HFFc6 (cell line): Measurements from ENCODE around the gene SCRN3. TPM values are rescaled to one million over a fixed set of nuclear protein-coding genes. Genes with fewer than 3 reads are reported as not detected.
"Not testable (repeated sequence)": the region's sequence is repeated elsewhere in the genome, so short reads cannot be mapped to it uniquely, and the experiment has no call there.

ENCODE experiments used
- DNase-seq: peaks from one replicate; pipeline ENCODE4 v3.0.0-alpha.2; 2018
- H3K27ac Mint-ChIP-seq: 2 replicates; pipeline ENCODE4 v1.8.0; 2020; ENCODE audit warnings: mild to moderate bottlenecking, mixed read lengths
- H3K27me3 Mint-ChIP-seq: 2 replicates; pipeline ENCODE4 v1.8.0; 2021; ENCODE audit warnings: mild to moderate bottlenecking, moderate library complexity, mixed read lengths; ENCODE audit not compliant: insufficient read depth
- H3K36me3 Mint-ChIP-seq: 2 replicates; pipeline ENCODE4 v1.8.0; 2021; ENCODE audit warnings: low read depth, mixed read lengths
- H3K4me1 Mint-ChIP-seq: 2 replicates; pipeline ENCODE4 v1.8.0; 2020; ENCODE audit warnings: low read depth, mixed read lengths
- H3K4me3 Mint-ChIP-seq: 2 replicates; pipeline ENCODE4 v1.8.0; 2020; ENCODE audit warnings: mild to moderate bottlenecking, moderate library complexity, mixed read lengths
- H3K9me3 Mint-ChIP-seq: 2 replicates; pipeline ENCODE4 v1.8.0; 2020; ENCODE audit warnings: mild to moderate bottlenecking, mixed read lengths
- total RNA-seq, 6 experiments: library from RNA; stranded (reverse); fragmentation: NEBNext Ultra II Directional; extraction: Animal tissue kit (Norgen Biotek cat#: 25700); gene quantifications; 2 replicates in 1 of 6; 3 replicates in 5 of 6; pipeline ENCODE4 v1.2.3, GENCODE V29; 2021
- TF ChIP-seq, protein P1 (sequence below): fragments of 200-600 bp; sonication (generic); IDR thresholded peaks from 2 replicates; pipeline ENCODE4 v1.5.0; 2021; ENCODE audit warnings: antibody characterized with exemption, mild to moderate bottlenecking

Gene SCRN3
- total RNA-seq, 6 experiments from 2014 or later = 23.8 to 30.6 (median 27.1) TPM

DNA sequence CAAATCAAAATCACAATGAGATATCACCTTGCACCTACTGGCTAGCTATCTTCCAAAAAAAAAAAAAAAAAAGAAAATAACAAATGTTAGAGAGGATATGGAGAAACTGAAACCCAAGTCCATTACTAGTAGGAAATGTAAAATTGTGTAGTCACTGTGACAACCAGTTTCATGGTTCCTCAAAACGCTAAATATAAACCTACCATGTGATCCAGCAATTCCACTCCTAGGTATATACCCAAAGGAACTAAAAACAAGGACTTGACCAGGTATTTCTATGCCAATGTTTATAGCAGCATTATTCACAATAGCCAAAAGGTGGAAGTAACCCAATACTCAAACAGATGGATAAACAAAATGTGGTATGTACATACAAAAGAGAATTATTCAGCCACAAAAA lies 11.7 kb upstream of the SCRN3 start:
- H3K4me3 Mint-ChIP-seq = no peak overlapping the region
- no peak for DNase-seq
- no peaks in the 10 kb centered on the region for H3K9me3 Mint-ChIP-seq
- no peaks in the 10 kb centered on the region for H3K4me1 Mint-ChIP-seq
- TF ChIP-seq, protein P1, sequence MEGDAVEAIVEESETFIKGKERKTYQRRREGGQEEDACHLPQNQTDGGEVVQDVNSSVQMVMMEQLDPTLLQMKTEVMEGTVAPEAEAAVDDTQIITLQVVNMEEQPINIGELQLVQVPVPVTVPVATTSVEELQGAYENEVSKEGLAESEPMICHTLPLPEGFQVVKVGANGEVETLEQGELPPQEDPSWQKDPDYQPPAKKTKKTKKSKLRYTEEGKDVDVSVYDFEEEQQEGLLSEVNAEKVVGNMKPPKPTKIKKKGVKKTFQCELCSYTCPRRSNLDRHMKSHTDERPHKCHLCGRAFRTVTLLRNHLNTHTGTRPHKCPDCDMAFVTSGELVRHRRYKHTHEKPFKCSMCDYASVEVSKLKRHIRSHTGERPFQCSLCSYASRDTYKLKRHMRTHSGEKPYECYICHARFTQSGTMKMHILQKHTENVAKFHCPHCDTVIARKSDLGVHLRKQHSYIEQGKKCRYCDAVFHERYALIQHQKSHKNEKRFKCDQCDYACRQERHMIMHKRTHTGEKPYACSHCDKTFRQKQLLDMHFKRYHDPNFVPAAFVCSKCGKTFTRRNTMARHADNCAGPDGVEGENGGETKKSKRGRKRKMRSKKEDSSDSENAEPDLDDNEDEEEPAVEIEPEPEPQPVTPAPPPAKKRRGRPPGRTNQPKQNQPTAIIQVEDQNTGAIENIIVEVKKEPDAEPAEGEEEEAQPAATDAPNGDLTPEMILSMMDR = no peak
- H3K27ac Mint-ChIP-seq = no peak overlapping the region
- H3K36me3 Mint-ChIP-seq = peaks cover 18% of the 10 kb centered on the region
- H3K27me3 Mint-ChIP-seq = no peaks in the 10 kb centered on the region

DNA sequence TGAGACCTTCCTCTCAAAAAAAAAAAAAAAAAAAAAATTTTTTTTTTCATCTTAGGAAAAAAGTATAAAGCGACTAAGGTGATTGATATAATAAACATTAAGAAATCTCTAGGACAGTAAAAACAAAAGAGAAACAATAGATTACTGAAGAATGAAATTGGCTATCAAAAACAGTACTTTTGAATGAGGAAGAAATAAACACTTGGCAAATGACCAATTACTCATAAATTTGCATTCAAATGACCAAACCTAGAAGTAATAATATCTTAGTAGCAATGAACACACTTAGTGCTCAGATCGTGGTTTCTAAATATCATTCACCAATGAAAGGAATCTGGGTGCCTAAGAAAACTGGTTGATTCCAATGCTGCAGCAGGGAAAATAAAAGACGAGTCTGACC lies 10.3 kb upstream of the SCRN3 start:
- H3K27me3 Mint-ChIP-seq = no peaks in the 10 kb centered on the region; the same call in 1 of the 2 replicates
- no peak overlapping the region for H3K4me3 Mint-ChIP-seq
- TF ChIP-seq, protein P1 = no peak
- no peak overlapping the region for H3K27ac Mint-ChIP-seq
- no peaks in the 10 kb centered on the region for H3K9me3 Mint-ChIP-seq
- DNase-seq = no peak
- H3K36me3 Mint-ChIP-seq = peaks cover 16% of the 10 kb centered on the region
- H3K4me1 Mint-ChIP-seq = no peaks in the 10 kb centered on the region

DNA sequence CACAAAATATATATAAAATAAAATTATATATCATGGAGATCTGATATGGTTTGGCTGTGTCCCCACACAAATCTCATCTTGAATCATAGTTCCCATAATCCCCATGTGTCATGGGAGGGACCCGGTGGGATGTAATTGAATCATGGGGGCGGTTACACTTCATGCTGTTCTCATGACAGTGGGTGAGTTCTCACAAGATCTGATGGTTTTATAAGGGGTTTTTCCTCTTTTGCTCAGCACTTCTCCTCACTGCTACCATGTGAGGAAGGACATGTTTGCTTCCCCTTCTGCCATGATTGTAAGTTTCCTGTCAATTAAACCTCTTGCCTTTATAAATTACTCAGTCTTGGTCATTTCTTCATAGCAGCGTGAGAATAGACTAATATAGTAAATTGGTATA lies 6.8 kb upstream of the SCRN3 start:
- H3K27ac Mint-ChIP-seq, DNase-seq, H3K9me3 Mint-ChIP-seq, H3K27me3 Mint-ChIP-seq, H3K4me3 Mint-ChIP-seq: not testable (repeated sequence)
- H3K36me3 Mint-ChIP-seq = peaks cover 21% of the 10 kb centered on the region
- H3K4me1 Mint-ChIP-seq = peaks cover 13% of the 10 kb centered on the region

DNA sequence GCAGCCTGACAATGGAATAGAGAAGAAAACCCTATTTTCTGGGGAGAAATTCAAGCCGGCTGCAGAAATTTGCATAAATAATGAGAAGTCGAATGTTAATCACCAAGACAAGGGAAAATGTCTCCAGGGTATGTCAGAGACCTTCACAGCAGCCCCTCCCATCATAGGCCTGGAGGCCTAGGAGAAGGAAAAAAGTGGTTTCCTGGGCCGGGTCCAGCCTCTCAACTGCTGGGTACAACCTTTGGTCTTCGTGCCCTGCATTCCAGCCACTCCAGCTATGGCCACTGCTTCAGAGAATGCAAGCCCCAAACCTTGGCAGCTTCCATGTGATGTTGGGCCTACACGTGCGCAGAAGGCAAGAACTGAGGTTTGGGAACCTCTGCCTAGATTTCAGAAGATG lies 6.0 kb upstream of the SCRN3 start:
- no peaks in the 10 kb centered on the region; the same call in 1 of the 2 replicates for H3K27me3 Mint-ChIP-seq
- no peaks in the 10 kb centered on the region for H3K9me3 Mint-ChIP-seq
- H3K27ac Mint-ChIP-seq = no peak overlapping the region
- H3K4me1 Mint-ChIP-seq = peaks cover 21% of the 10 kb centered on the region
- TF ChIP-seq, protein P1 = no peak
- H3K36me3 Mint-ChIP-seq = peaks cover 21% of the 10 kb centered on the region
- H3K4me3 Mint-ChIP-seq = no peak overlapping the region
- no peak for DNase-seq

DNA sequence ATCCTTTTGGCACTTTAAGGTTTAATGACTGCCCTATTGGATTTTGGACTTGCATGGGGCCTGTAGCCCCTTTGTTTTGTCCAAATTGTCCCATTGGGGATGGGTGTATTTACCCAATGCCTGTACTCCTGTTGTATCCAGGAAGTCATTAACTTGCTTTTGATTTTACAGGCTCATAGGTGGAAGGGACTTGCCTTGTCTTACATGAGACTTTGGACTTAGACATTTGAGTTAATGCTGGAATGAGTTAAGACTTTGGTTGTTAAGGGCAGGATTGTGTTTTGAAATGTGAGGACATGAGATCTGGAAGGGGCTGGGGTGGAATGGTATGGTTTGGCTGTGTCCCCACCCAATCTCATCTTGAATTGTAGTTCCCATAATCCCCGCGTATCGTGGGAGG lies 5.2 kb upstream of the SCRN3 start:
- peaks cover 23% of the 10 kb centered on the region for H3K4me1 Mint-ChIP-seq
- not testable (repeated sequence) for DNase-seq, H3K9me3 Mint-ChIP-seq, H3K27ac Mint-ChIP-seq, H3K27me3 Mint-ChIP-seq, H3K4me3 Mint-ChIP-seq
- H3K36me3 Mint-ChIP-seq = peaks cover 22% of the 10 kb centered on the region

DNA sequence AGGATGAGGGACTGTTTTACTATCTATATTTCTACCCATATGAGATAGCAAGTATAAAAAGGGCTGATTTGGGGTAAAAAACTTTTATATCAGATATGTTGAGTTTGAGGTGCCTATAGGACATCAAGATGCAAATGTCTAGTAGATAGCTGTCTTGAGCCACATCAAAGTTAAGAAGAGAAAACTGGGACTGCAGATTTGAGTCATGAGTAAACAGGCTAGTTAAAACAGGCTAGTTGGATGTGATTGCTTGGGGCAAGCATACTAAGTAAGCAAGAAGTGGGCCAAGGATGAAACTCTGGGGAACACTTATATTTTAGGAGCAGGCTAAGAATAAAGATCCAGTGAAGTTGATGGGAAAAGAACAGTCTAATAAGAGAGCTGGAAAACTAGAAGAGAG lies 2.8 kb upstream of the SCRN3 start:
- Mint-ChIP-seq H3K27ac (no peak overlapping the region; the same call in 1 of the 2 replicates), H3K4me1 (peaks cover 32% of the 10 kb centered on the region), H3K36me3 (peaks cover 15% of the 10 kb centered on the region), H3K27me3 (no peaks in the 10 kb centered on the region; the same call in none of the 2 replicates), H3K9me3 (no peaks in the 10 kb centered on the region), H3K4me3 (no peak overlapping the region)
- TF ChIP-seq, protein P1 = no peak
- no peak for DNase-seq
